Measurements from ENCODE around the gene FOXP1.
A peak's percentile ranks its signal among the peaks of the same experiment; 100 is the strongest.

FOXP1 gene

GRCh38 chr3:70999730-71000129 is 583.8 kb downstream of the FOXP1 start:
- intact Hi-C loops (cut with DNase I; ENCODE audit: low total_unique reads) = no loop called here
- H3K27ac ChIP-seq = no peak overlapping the region
- no peak for TF ChIP-seq CTCF (IDR thresholded peaks at IDR 0.05)

GRCh38 chr3:70996082-70996481 is 587.4 kb downstream of the FOXP1 start:
- TF ChIP-seq CTCF (IDR thresholded peaks at IDR 0.05) = no peak

More at GRCh38 chr3:70999730-71000129, 583.8 kb downstream of the FOXP1 start:
- H3K9me3 ChIP-seq = no peaks in the 10 kb centered on the region
- no peak overlapping the region for H3K4me3 ChIP-seq
- H3K4me1 ChIP-seq = peaks cover 0 to 58% (median 30%) of the 10 kb centered on the region in 4 donors
- peaks cover 0 to 20% (median 15%) of the 10 kb centered on the region in 3 donors for H3K36me3 ChIP-seq
- no peaks in the 10 kb centered on the region for H3K27me3 ChIP-seq
- no peak for DNase-seq

GRCh38 chr3:70994644-70995043 is 588.9 kb downstream of the FOXP1 start:
- DNase-seq = no peak
- TF ChIP-seq CTCF (IDR thresholded peaks at IDR 0.05) = no peak
- Histone ChIP-seq H3K27ac (peak overlapping the region in 1 of 2 donors; percentile 78), H3K9me3 (no peaks in the 10 kb centered on the region), H3K27me3 (no peaks in the 10 kb centered on the region), H3K4me3 (no peak overlapping the region), H3K36me3 (peaks cover 0 to 29% (median 20%) of the 10 kb centered on the region in 3 donors), H3K4me1 (peaks cover 0 to 56% (median 29%) of the 10 kb centered on the region in 4 donors)
- intact Hi-C loops (cut with DNase I; ENCODE audit: low total_unique reads) = no loop called here

More at GRCh38 chr3:70996082-70996481, 587.4 kb downstream of the FOXP1 start:
- peaks cover 0 to 29% (median 20%) of the 10 kb centered on the region in 3 donors for H3K36me3 ChIP-seq
- no peaks in the 10 kb centered on the region for H3K27me3 ChIP-seq
- H3K4me1 ChIP-seq = peaks cover 0 to 58% (median 26%) of the 10 kb centered on the region in 4 donors
- H3K27ac ChIP-seq = no peak overlapping the region
- DNase-seq = no peak
- intact Hi-C loops (cut with DNase I; ENCODE audit: low total_unique reads) = no loop called here
- no peaks in the 10 kb centered on the region for H3K9me3 ChIP-seq
- H3K4me3 ChIP-seq = no peak overlapping the region

- H3K27me3 ChIP-seq = no peaks in the 10 kb centered on the region
- no peaks in the 10 kb centered on the region for H3K9me3 ChIP-seq
- TF ChIP-seq CTCF (IDR thresholded peaks at IDR 0.05) = no peak
- H3K36me3 ChIP-seq = peaks cover 0 to 30% (median 10%) of the 10 kb centered on the region in 3 donors
- peak overlapping the region; percentile 69 to 78 for H3K27ac ChIP-seq
- no peak for DNase-seq
- H3K4me3 ChIP-seq = no peak overlapping the region
- intact Hi-C loops (cut with DNase I; ENCODE audit: low total_unique reads) = no loop called here
- peaks cover 0 to 68% (median 38%) of the 10 kb centered on the region in 4 donors for H3K4me1 ChIP-seq
Observed at GRCh38 chr3:70992562-70993204, 590.8 kb downstream of the FOXP1 start.

- Histone ChIP-seq H3K4me3 (no peak overlapping the region), H3K4me1 (peaks cover 0 to 74% (median 39%) of the 10 kb centered on the region in 4 donors), H3K36me3 (peaks cover 0 to 34% (median 13%) of the 10 kb centered on the region in 3 donors), H3K27ac (peak overlapping the region; percentile 69 to 78), H3K27me3 (no peaks in the 10 kb centered on the region), H3K9me3 (no peaks in the 10 kb centered on the region)
- no peak for TF ChIP-seq CTCF (IDR thresholded peaks at IDR 0.05)
- intact Hi-C loops (cut with DNase I; ENCODE audit: low total_unique reads) = no loop called here
- DNase-seq = no peak
Observed at GRCh38 chr3:70992131-70992530, 591.4 kb downstream of the FOXP1 start.

Measured in tibial artery (tissue), 4 donors.